ENCODE results near the gene ARSJ. TPM values are rescaled to one million over a fixed set of nuclear protein-coding genes. Genes with fewer than 3 reads are reported as not detected.

ARSJ gene
- total and polyA plus RNA-seq, 2 of the 8 experiments (the other 6 are each of a cell fraction or from before 2014, with no cell fraction given), result 1.4 to 6.3 TPM

GRCh38 chr4:113990886-113991285, 11.4 kb upstream of the ARSJ start (continued):
- no peak for TF ChIP-seq CBX8 (IDR thresholded peaks at IDR 0.05; ENCODE audit: borderline replicate concordance, low read depth, low read length)

Data from H1 (cell line).